Upper lobe of left lung (tissue), 6 donors: ENCODE results near the gene SPTBN1. TPM values are rescaled to one million over a fixed set of nuclear protein-coding genes. Genes with fewer than 3 reads are reported as not detected.

Source experiments
- ATAC-seq, 2 donors: fragments of 200-7000 bp; cut with Tn5 transposase; one replicate each; pipeline ENCODE4 v1.9.1; 2022; ENCODE audit warnings: mild to moderate bottlenecking in 2 of 2, moderate library complexity in 2 of 2; ENCODE audit not compliant: low FRiP score in 2 of 2
- DNase-seq, 2 donors: peaks; one replicate each; pipeline ENCODE4 v3.0.0-alpha.2; 2019 to 2020
- H3K27ac ChIP-seq, 4 donors: fragments of 200-600 bp; sonication (generic); one replicate each; pipeline ENCODE4 v1.5.1; 2016 to 2019
- H3K27me3 ChIP-seq, 4 donors: fragments of 200-600 bp; sonication (generic); one replicate each; pipeline ENCODE4 v1.5.1; 2017 to 2019
- H3K36me3 ChIP-seq, 4 donors: fragments of 200-600 bp; sonication (generic); one replicate each; pipeline ENCODE4 v1.5.1; 2016 to 2019
- H3K4me1 ChIP-seq, 4 donors: fragments of 200-600 bp; sonication (generic); one replicate each; pipeline ENCODE4 v1.5.1; 2018 to 2019
- H3K4me3 ChIP-seq, 4 donors: fragments of 200-600 bp; sonication (generic); one replicate each; pipeline ENCODE4 v1.5.1; 2017 to 2019; ENCODE audit warnings: mild to moderate bottlenecking in 2 of 4, moderate library complexity in 1 of 4
- H3K9me3 ChIP-seq, 4 donors: fragments of 200-600 bp; sonication (generic); one replicate each; pipeline ENCODE4 v1.5.1; 2018 to 2019
- EP300 ChIP-seq, 4 donors: sonication (generic); formaldehyde crosslinking; IDR thresholded peaks; one replicate each; pipeline ENCODE4 v1.5.1; 2017; ENCODE audit warnings: antibody characterized with exemption in 4 of 4, control low read depth in 2 of 4
- POLR2A ChIP-seq, 4 donors: fragments of 450-650 bp; IDR thresholded peaks; one replicate each; pipeline ENCODE4 v1.5.1; 2016 to 2017; ENCODE audit warnings: antibody characterized with exemption in 4 of 4, mild to moderate bottlenecking in 2 of 4
- POLR2AphosphoS5 ChIP-seq, 2 donors: sonication (generic); formaldehyde crosslinking; IDR thresholded peaks; one replicate each; pipeline ENCODE4 v1.5.1; 2017; ENCODE audit warnings: antibody characterized with exemption in 2 of 2
- WGBS, 2 donors: methylation state at CpG; one replicate each; pipeline ENCODE4 v1.1.5; 2017 to 2018; 5-methylcytosine and 5-hydroxymethylcytosine counted together
- total RNA-seq, 6 donors: library from RNA; depleted of rRNA in 4 of 6; stranded (reverse); fragments of >200 nt in 4 of 6; gene quantifications; one replicate each; pipeline versions ENCODE4 v1.1.0 to v1.2.1, GENCODE V29; 2016 to 2021
- TF ChIP-seq, protein P1 (sequence below), 6 experiments: fragments of 450-650 bp in 4 of 6; fragments of 200-600 bp in 2 of 6; sonication (generic) in 2 of 6; IDR thresholded peaks; one replicate each; pipeline ENCODE4 v1.5.1; 2016 to 2019; ENCODE audit warnings: antibody characterized with exemption in 6 of 6
- donor health status: DM: no; HTN: no; CAD: no; lungs with moderate emphysema.
- donor health status: DM: no; HTN: yes; CAD: no; lungs with severe emphysema.

The SPTBN1 gene
- total RNA-seq, 6 donors from 2014 or later = 449 to 911 (median 654) TPM

- peaks cover 88 to 100% (median 93%) of the 10 kb centered on the region in 4 donors for H3K4me1 ChIP-seq
- no peaks in the 10 kb centered on the region for H3K9me3 ChIP-seq
- TF ChIP-seq POLR2A (IDR thresholded peaks at IDR 0.05) = no peak
- TF ChIP-seq POLR2AphosphoS5 (IDR thresholded peaks at IDR 0.05) = no peak
- TF ChIP-seq, protein P1, sequence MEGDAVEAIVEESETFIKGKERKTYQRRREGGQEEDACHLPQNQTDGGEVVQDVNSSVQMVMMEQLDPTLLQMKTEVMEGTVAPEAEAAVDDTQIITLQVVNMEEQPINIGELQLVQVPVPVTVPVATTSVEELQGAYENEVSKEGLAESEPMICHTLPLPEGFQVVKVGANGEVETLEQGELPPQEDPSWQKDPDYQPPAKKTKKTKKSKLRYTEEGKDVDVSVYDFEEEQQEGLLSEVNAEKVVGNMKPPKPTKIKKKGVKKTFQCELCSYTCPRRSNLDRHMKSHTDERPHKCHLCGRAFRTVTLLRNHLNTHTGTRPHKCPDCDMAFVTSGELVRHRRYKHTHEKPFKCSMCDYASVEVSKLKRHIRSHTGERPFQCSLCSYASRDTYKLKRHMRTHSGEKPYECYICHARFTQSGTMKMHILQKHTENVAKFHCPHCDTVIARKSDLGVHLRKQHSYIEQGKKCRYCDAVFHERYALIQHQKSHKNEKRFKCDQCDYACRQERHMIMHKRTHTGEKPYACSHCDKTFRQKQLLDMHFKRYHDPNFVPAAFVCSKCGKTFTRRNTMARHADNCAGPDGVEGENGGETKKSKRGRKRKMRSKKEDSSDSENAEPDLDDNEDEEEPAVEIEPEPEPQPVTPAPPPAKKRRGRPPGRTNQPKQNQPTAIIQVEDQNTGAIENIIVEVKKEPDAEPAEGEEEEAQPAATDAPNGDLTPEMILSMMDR (IDR thresholded peaks at IDR 0.05) = no peak
- TF ChIP-seq EP300 (IDR thresholded peaks at IDR 0.05) = no peak
- no peaks in the 10 kb centered on the region for H3K27me3 ChIP-seq
- H3K27ac ChIP-seq = peak overlapping the region in 2 of 4 donors; percentile 65 to 83
- DNase-seq = peak in 1 of 2 donors; percentile 81
- no peak overlapping the region for H3K4me3 ChIP-seq
- H3K36me3 ChIP-seq = no peaks in the 10 kb centered on the region
- 32 to 43% methylated on average over 3 of the region's 3 CpGs for WGBS, 2 donors
- ATAC-seq = no peak
These were observed 120.9 kb downstream of the SPTBN1 start for GRCh38 chr2:54577035-54577434.

- peaks cover 80 to 100% (median 93%) of the 10 kb centered on the region in 4 donors for H3K4me1 ChIP-seq
- 40 to 44% methylated on average over 6 of the region's 6 CpGs for WGBS, 2 donors
These were observed 122.0 kb downstream of the SPTBN1 start for GRCh38 chr2:54577944-54578647.

GRCh38 chr2:54578648-54579045 lies 122.5 kb downstream of the SPTBN1 start:
- Histone ChIP-seq H3K27ac (peak overlapping the region in 3 of 4 donors; percentile 55 to 83 (median 65)), H3K4me1 (peaks cover 79 to 98% (median 93%) of the 10 kb centered on the region in 4 donors)

More at GRCh38 chr2:54577944-54578647, 122.0 kb downstream of the SPTBN1 start:
- H3K36me3 ChIP-seq = no peaks in the 10 kb centered on the region
- H3K27ac ChIP-seq = peak overlapping the region in 3 of 4 donors; percentile 41 to 83 (median 65)
- H3K9me3 ChIP-seq = no peaks in the 10 kb centered on the region
- TF ChIP-seq POLR2AphosphoS5 (IDR thresholded peaks at IDR 0.05) = no peak
- TF ChIP-seq, protein P1 (IDR thresholded peaks at IDR 0.05) = no peak
- TF ChIP-seq EP300 (IDR thresholded peaks at IDR 0.05) = no peak
- TF ChIP-seq POLR2A (IDR thresholded peaks at IDR 0.05) = no peak
- no peaks in the 10 kb centered on the region for H3K27me3 ChIP-seq
- H3K4me3 ChIP-seq = no peak overlapping the region
- ATAC-seq (no peak), DNase-seq (no peak)

GRCh38 chr2:54579061-54579681 lies 123.0 kb downstream of the SPTBN1 start:
- H3K36me3 ChIP-seq = no peaks in the 10 kb centered on the region
- no peak overlapping the region for H3K4me3 ChIP-seq
- H3K27ac ChIP-seq = peak overlapping the region; percentile 34 to 83 (median 60)
- DNase-seq (no peak), ATAC-seq (no peak)
- no peaks in the 10 kb centered on the region for H3K27me3 ChIP-seq
- WGBS, 2 donors = 70 to 71% methylated on average over 7 to 8 of the region's 8 CpGs
- TF ChIP-seq EP300 (IDR thresholded peaks at IDR 0.05) = no peak
- TF ChIP-seq POLR2A (IDR thresholded peaks at IDR 0.05) = no peak
- TF ChIP-seq, protein P1 (IDR thresholded peaks at IDR 0.05) = no peak
- TF ChIP-seq POLR2AphosphoS5 (IDR thresholded peaks at IDR 0.05) = no peak
- peaks cover 78 to 97% (median 90%) of the 10 kb centered on the region in 4 donors for H3K4me1 ChIP-seq
- H3K9me3 ChIP-seq = no peaks in the 10 kb centered on the region

More at GRCh38 chr2:54578648-54579045, 122.5 kb downstream of the SPTBN1 start:
- Histone ChIP-seq H3K27me3 (no peaks in the 10 kb centered on the region), H3K4me3 (no peak overlapping the region), H3K9me3 (no peaks in the 10 kb centered on the region), H3K36me3 (no peaks in the 10 kb centered on the region)
- TF ChIP-seq EP300 (IDR thresholded peaks at IDR 0.05) (no peak), POLR2AphosphoS5 (IDR thresholded peaks at IDR 0.05) (no peak), POLR2A (IDR thresholded peaks at IDR 0.05) (no peak)
- TF ChIP-seq, protein P1 (IDR thresholded peaks at IDR 0.05) = no peak
- ATAC-seq (no peak), DNase-seq (no peak)
